GM12892 (cell line): ENCODE results near the gene HECTD3. TPM values are rescaled to one million over a fixed set of nuclear protein-coding genes. Genes with fewer than 3 reads are reported as not detected.
A peak's percentile ranks its signal among the peaks of the same experiment; 100 is the strongest.

ENCODE experiments used
- DNase-seq: peaks from one replicate; pipeline ENCODE4 v3.0.0; 2011; ENCODE audit not compliant: insufficient read length
- FAIRE-seq: peaks from 2 replicates; lab custom pipeline; 2011; peaks lifted over from hg19 to GRCh38; lab: Jason Lieb, UNC
- POLR2A ChIP-seq: IDR thresholded peaks from 2 replicates; pipeline ENCODE4 v1.6.1; 2011; ENCODE audit warnings: low read depth, low read length, control low read depth
- POLR2AphosphoS5 ChIP-seq: IDR thresholded peaks from 2 replicates; pipeline ENCODE4 v1.6.1; 2011; ENCODE audit warnings: low read depth, low read length, control low read depth
- TAF1 ChIP-seq: IDR thresholded peaks from 2 replicates; pipeline ENCODE4 v1.6.1; 2011; ENCODE audit warnings: low read depth, mild to moderate bottlenecking, control low read depth, low read length, borderline replicate concordance
- polyA plus RNA-seq: library from polyadenylated mRNA; unstranded; fragments of >200 nt; gene quantifications from one replicate; pipeline ENCODE4 v1.2.1, GENCODE V29; 2012; ENCODE audit warnings: missing spikeins, inconsistent platforms; ENCODE audit not compliant: missing spikeins

The HECTD3 gene
- 15.6 TPM for polyA plus RNA-seq

- DNase-seq = peak; percentile 78
- peak; percentile 46; the same call in 1 of the 2 replicates for TF ChIP-seq TAF1
- 0 out of 2 replicates have a peak, but pooled peaks have one; percentile 59 for TF ChIP-seq POLR2AphosphoS5
- peak; percentile 55; the same call in 1 of the 2 replicates for TF ChIP-seq POLR2A
- FAIRE-seq = peak; percentile 85
These were observed at the start of gene HECTD3 for GRCh38 chr1:45010855-45011811. Gene HECTD3, minus strand, starts transcription at chr1:45011324. Its CDS starts 67 bp downstream, at chr1:45011257.

GRCh38 chr1:45059829-45060228 lies 48.7 kb upstream of the HECTD3 start:
- TF ChIP-seq TAF1 = no peak
- no peak for TF ChIP-seq POLR2AphosphoS5
- FAIRE-seq = no peak
- DNase-seq = no peak

- TF ChIP-seq POLR2AphosphoS5 = no peak
- no peak for TF ChIP-seq POLR2A
- no peak for TF ChIP-seq TAF1
- DNase-seq = no peak
- FAIRE-seq = no peak
These were observed 46.4 kb upstream of the HECTD3 start for GRCh38 chr1:45057542-45057941.

- DNase-seq (no peak), FAIRE-seq (peak; percentile 42)
- TF ChIP-seq POLR2AphosphoS5 (no peak), POLR2A (no peak), TAF1 (no peak)
These were observed 40.1 kb upstream of the HECTD3 start for GRCh38 chr1:45051005-45051772.

- TF ChIP-seq POLR2A = no peak
- TF ChIP-seq POLR2AphosphoS5 = no peak
- TF ChIP-seq TAF1 = no peak
- FAIRE-seq (no peak), DNase-seq (no peak)
These were observed 35.9 kb upstream of the HECTD3 start for GRCh38 chr1:45047032-45047431.

- TF ChIP-seq POLR2AphosphoS5 (no peak), TAF1 (no peak), POLR2A (no peak)
- DNase-seq = no peak
- FAIRE-seq = no peak
These were observed 33.8 kb upstream of the HECTD3 start for GRCh38 chr1:45044916-45045315.

GRCh38 chr1:45043094-45043493 lies 32.0 kb upstream of the HECTD3 start:
- DNase-seq = no peak
- no peak for FAIRE-seq
- TF ChIP-seq POLR2A = no peak
- TF ChIP-seq TAF1 = no peak
- no peak for TF ChIP-seq POLR2AphosphoS5

- TF ChIP-seq POLR2AphosphoS5 (no peak), POLR2A (no peak), TAF1 (no peak)
- no peak for FAIRE-seq
- DNase-seq = no peak
These were observed 29.2 kb upstream of the HECTD3 start for GRCh38 chr1:45040297-45040696.

GRCh38 chr1:45038661-45039364 lies 27.7 kb upstream of the HECTD3 start:
- no peak for DNase-seq
- no peak for FAIRE-seq
- TF ChIP-seq TAF1 (no peak), POLR2AphosphoS5 (no peak), POLR2A (no peak)

GRCh38 chr1:45038240-45038639 lies 27.1 kb upstream of the HECTD3 start:
- TF ChIP-seq POLR2A (no peak), POLR2AphosphoS5 (no peak), TAF1 (no peak)
- DNase-seq = no peak
- no peak for FAIRE-seq
